NCI-H226 (cell line): Measurements from ENCODE around the gene CACNA1H.

Experiments
- DNase-seq: peaks from one replicate; pipeline ENCODE4 v3.0.0-alpha.2; 2015

The CACNA1H gene

DNA sequence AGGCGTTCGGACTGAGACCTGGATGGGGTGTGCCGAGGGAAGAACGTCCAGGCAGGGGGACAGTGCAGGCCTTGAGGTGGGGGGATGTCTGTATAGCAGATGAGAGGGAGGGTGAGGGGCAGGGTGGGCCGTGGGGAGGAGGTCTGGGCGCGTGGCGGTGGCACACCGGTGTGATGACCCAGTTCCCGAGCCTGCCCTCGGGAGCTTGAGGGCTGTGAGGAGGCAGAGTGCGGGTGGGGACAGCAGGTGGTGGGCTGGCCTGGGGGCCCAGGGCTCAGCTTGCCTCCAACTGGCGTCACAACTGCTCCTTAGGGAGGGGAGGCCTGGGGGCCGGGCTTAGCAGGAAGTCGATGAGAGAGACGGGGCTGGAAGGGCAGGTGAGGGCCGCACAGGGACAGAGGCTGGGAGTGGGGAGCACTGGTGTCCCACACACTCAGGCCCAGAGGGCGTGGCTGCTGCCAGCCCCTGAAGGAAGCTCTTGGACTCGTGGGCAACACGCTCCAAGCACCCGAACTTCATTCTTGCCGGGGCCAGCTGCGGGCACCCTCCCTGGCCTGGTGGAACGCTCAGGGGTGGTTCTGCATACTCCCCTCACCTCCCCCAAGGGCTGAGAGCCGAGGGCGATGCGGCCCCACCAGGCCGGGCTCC, 6.5 kb downstream of the CACNA1H start:
- no peak for DNase-seq

DNA sequence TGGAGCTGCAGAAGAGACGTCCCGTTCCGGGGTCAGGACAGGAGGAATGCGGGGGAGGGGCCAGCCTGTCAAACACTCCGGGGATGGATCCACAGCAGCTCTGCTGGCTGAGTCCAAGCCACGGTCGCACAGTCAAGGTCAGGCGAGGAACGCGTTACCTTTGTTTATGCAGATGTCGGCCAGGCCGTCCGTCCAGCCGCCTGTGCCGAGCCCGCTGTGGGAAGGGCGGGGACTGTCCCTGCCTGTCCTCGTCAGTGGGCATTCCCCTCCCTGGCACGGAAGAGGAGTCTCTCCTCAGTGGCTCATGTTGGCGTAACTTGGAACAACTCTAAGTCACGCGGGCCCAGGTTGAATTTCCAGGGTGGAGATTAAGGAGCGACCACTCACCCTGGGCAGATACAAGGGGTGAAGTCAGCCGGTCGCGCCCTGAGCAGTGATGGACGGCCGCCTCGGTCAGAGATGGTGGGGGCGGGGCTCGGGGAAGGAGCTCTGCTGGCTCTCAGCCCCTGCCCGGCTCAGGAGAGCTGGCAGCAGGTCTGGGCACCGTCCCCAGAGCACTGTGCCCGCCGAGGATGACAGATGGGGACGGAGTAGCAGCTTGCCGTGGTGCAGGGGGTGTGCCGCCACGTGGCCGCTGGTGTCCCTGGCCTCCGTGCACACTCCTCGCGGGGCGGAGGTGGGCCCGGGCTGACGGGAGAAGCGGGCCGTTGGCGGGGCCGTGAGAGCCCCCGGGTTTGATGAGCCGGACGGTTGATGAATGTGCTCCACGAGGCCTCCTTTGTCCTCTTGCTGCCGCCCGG, 7.3 kb downstream of the CACNA1H start:
- DNase-seq: no peak

DNA sequence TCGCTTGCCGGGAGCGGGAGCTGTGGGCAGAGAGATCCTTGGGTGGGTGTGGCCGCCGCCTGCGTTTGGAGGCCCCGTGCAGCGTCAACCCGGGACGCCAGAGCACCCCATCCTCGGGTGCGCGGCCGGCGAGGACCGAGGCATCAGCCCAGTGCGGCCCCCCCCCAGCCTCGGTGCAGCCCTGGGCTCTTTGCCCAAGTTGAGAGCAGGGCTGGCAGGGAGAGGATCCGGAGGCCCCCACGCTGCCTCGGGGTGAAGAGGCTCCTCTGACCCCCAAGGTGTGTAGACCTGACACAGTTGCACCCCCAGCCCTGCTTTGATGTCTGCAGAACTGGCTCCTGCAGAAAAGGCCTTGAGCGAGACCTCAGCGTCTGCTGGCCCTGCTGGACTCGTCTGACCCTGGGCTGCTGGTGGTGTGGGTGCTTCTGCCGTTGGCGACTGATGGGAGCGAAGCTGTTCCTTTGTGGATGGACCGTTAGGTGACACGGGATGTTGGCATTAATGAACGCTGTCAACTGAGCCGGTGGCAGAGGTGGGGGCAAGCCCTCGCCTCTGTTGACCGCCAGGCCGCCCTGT, 8.0 kb downstream of the CACNA1H start:
- no peak for DNase-seq

DNA sequence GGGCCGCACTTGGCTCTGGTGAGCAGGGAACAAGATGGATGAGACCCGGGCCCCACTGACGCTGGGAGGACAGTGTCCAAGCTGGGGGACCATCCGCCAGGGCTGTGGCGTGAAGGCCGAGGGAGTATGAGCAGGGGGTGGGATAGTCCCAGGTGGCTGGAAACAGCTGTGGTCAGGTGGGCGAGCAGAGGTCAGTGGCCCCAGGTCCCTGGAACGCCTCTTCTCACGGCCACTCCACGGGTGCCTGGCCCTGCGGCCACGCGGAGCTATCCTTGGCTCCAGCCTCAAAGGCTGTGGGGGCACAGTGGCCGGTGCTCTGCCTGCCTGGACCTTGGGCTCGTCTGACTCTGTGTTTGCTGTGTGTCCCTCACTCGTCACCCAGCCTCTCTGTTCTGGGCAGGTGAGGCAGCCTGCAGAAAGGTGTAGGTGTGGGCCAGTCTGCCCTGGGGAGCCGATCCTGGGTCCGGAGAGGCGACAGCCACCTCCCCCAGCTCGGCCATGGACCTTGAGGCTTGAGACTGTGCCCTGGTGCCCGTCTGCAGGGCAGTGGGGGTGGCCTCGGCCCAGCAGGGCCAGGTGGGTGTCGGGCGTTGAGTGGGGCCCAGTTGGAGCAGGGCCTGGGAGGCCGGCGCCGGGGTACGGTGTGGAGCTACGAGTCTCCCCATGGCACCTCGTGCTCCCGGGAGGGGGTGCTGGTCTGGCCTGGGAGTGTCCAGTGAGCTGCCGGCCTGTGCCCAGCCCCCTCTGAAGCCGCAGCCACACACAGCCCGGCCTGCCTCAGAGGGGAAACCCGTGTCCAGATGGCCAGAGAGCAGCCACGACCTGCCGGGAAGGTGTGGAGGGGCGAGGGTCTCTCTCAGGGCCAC, 10.0 kb downstream of the CACNA1H start:
- DNase-seq: no peak

DNA sequence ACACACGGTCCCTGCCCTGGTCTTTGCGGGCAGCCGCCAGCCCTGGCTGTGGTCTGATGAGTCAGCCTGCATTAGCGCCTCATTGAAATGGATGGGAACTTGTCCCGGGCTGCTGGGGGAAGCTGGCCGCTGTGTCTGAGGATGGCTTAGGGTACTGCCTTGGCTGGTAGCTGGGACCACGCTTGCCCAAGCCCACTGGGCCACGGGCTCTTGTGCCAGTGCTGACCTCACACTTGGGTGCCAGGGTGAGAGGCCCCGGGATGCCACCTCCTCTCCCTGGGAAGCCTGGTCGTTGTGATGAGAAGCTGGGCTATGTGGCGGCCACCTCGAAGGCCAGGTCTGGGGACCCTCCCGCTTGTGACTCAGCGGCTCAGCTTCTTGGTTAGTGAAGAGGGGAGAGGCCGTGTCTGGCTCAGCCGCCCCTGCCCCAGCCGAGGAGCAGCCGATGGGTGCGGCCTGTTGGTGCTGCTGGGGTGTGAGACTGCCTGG, 10.7 kb downstream of the CACNA1H start:
- DNase-seq: no peak

DNA sequence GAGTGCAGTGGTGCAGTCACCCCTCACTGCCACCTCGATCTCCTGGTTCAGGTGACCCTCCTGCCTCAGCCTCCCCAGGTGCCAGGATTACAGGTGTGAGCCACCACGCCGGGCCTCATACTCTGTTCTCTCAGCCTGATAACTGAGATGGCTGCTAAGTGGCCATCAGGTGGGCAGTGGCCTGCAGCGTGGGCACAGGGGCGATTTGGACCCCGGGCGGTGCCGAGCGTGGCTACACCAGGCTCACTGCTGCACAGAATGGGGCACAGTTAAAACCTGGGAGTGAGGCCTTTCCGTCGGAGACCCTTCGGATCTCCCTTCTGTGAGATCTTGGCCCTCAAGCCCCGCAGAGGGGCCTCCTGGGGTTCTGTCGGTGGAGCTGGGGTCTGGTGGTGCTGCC, 11.5 kb downstream of the CACNA1H start:
- DNase-seq: no peak

DNA sequence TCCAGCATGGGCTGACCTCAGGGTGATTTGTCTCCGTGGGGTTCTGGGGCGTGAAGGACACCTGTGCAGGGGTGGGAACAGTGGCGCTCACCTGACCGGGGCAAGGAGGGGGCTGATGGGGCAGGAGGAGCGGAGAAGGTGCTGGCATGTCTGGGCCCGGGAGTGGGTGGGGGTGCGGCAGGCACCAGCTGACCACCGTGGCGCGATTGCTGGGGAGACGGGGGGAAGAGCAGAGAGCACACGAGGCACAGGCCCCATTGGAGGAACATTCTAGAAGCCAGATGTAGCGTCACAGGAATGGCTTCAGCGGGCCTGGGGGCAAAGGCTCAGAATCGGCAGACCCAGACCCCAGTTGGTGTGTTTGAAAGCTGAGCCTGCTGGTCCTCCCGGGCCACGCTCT, 12.1 kb downstream of the CACNA1H start:
- no peak for DNase-seq

DNA sequence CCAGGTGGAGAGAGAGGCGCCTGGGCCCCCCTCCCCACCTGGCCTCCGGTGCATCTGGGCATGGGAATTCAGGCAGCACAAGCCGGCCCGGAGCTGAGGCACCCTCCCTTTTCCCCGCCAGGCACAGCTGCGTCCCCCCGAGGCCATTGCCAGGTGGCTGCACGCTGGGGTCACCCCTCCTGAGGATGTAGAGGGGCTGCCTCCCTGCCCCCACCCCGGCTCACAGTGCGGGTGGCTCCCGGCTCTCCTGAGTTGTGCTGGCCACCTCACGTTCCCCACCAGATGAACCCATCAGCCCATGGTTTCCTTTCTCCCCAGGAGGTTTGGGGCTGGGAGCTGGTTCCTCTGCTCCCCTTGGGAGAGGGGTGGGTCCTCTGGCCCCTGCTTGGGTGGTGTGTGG, 12.6 kb downstream of the CACNA1H start:
- no peak for DNase-seq

DNA sequence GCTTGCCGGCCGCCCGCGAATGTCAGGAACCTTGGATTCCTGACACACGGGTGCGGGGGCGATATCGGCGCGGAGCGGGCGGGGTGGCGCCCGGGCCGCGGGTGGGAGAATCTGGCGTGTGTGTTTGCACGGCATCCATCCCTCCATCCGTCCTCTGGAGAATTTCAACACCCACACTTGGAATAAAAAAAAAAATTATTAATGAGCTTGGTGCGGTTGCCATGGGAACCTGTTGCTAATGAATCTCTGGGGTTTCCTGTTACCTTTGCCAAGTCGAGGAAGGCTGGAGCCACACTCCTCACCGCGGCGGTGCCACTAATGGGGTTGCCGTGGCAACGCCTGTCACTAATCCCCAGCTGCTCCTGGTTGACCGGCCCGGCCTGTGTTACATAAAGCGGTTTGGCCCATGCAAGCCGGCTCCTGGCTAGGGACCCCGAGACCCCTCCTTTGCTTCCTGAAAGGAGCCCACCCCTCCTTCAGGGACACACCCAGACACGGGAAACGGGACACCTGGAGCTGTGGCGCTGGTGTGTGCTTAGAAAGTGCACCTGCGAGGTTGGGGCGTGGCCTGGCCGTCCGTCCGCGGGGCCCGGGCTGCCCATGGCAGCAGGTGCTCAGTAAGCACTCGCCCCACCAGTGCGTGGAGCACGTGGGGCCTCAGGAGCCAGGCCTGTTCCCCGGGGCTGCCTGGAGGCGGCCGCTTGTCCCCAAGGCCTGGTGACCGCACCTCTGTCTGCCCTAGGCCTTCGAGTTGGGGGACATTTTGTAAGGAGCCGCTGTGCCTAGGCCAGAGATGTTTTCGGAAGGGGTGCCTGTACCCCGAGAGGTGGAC, 14.6 kb downstream of the CACNA1H start:
- DNase-seq: no peak

DNA sequence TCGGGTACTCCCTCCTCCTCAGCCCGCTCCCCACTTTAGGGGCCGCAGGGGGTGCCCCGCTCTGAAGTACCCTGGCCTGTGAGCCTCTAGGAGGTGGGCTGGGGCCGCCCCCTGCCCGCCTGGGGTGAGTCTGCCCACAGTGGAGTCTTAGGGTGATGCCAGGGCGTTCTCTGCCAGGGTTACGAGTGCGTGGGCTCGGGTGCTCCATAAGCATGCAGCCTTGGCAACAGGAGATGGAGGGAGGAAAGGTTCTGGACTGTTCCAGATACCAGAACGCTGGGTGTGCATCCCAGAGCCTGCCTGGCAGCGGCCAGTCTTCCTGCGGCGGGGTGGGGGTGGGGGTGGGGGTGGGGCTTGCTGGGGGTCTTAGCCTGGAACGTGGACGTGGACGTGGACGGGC, 15.9 kb downstream of the CACNA1H start:
- DNase-seq: no peak

DNA sequence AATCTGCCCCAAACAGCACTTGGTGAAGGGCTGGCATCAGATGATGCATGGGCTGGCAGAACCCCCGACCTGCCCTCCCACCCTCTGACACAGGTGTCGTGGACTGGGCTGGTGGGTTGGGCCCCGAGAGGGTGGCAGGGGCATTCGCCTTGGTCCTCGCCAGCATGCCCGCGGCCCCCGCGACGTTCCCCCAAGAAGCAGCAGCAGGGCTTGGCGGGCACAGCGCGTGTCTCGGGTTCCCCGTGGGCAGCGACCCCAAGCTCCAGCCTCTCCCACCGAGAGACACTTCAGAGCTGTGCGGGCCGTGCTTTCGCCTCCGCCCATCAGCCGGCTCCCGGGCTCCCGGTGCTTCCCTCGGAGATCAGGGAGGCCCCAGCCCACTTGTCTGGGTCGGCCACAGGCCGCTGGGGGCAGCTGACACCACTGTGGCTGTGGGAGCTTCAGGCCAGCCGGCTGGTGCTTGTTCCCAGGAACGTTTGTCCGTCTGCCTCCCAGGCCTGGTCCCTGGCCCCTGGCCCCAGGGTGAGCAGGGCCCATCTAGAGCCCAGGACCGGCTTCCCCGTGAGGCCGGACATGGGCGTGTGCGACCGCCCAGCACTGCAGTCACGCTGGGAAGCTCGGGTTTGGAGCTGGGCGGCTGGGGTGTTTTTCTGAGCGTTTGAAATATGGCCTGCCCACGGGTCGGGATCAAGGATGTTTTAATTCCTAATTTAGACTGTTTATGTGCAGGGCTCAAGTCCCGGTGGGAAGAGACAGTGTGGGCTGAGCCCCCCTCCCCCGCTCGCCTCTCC, 16.6 kb downstream of the CACNA1H start:
- no peak for DNase-seq

DNA sequence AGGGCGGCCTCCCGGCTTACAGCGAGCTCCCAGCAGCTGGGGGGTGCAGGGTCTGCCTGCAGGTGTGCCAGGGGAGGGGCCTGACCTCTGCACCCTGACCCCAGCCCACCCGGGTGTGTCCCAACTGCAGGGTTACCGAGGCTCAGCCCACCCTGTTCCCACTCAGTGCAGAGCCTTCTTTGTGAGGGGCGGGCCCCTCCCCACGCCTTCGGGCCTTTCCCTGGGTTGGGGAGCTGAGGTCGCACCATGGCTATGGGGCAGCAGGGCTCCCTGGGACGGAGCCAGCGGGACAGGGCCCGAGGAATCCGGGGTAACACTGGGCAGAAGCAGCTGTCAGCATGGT, 17.1 kb downstream of the CACNA1H start:
- no peak for DNase-seq

DNA sequence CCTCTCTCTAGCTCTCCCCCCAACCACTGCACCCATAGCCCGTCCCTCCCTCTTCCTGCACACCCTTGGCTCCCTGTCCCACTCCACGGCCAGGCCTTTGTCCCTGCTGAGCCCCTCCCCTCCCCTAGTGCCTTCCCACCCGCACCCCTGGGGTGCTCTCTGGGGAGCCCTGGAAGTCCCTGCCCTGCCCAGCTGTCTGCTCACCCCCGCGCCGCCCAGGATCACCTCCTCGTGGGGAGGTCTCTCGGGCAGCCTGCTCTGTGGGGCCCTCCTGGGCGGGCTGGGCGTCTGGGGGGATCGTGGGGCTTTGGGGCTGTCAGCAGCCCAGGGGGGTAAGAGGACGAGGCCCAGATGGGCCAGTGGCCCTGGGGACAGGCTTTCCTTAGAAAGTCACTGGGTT, 18.1 kb downstream of the CACNA1H start:
- no peak for DNase-seq

DNA sequence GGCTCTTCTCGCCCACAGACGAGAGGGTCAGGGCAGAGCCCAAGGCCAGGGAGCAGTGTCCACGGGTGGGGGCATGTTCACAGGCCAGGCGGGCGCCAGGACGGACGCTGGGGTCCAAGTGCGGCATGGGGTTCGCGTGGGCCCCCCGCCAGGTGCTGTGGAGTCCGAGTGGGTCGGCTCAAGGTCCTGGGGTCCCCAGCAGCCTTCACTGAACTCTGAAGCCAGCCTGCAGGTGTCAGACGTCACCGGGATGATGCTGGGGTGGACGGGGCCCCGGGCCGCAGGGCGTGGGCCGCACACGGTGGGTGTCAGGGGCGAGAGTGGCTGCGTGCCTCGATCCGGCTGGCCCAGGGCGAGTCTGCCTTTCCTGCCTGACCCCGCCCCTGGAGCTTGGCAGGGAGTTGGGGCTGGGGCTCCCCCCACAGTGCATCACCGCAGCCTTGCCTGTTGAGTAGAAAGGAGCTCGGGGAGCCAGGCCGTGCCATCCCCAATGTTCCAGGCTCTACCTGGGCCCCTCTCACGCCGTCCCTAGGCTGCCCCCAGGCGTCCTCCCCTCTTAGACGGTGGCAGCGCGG, 19.0 kb downstream of the CACNA1H start:
- DNase-seq: no peak

DNA sequence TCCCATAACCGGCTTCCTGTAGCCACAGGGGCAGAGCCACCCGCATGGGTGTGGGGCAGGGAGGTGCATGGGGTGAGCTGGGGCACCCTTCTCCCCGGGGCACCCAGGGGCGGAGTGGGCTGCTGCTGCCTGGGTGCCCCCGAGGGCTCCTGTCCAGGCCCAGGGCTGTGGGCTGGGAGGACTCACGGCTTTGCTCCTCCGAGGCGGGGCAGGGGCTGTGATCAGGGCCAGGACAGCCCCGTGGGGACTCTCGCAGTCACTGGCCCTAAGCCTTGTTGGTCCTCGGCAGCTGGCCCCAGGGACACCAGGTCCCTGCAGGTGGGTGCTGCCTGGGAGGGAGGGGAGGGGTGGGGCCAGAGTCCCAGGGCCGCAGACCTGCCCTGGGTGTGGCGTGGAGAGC, 19.7 kb downstream of the CACNA1H start:
- no peak for DNase-seq

DNA sequence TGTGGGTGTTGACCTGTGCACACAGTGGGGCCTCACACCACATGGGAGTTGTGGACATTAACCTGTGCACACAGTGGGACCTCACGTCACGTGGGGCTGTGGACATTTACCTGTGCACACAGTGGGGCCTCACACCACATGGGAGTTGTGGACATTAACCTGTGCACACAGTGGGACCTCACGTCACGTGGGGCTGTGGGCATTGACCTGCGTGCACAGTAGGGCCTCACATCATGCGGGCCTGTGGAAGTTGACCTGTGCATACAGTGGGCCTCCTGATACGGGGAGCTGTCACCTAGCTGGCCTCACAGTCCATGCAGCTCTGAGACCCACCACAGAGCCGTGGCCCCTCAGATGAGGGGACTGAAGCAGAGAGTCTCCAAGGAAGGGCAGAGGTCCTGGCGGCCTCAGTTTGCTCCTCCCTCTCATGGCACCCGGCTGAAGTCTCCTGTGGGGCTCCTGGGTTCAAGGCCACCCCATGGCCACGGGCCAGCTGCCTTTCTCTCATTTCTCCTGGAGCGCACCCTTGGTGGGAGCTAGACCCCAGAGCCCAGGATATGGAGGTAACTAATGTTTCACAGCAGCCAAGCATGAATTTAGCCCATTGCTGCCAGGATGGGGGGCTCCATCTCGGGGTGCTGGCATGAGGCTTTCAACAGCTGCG, 21.0 kb downstream of the CACNA1H start:
- DNase-seq: no peak

DNA sequence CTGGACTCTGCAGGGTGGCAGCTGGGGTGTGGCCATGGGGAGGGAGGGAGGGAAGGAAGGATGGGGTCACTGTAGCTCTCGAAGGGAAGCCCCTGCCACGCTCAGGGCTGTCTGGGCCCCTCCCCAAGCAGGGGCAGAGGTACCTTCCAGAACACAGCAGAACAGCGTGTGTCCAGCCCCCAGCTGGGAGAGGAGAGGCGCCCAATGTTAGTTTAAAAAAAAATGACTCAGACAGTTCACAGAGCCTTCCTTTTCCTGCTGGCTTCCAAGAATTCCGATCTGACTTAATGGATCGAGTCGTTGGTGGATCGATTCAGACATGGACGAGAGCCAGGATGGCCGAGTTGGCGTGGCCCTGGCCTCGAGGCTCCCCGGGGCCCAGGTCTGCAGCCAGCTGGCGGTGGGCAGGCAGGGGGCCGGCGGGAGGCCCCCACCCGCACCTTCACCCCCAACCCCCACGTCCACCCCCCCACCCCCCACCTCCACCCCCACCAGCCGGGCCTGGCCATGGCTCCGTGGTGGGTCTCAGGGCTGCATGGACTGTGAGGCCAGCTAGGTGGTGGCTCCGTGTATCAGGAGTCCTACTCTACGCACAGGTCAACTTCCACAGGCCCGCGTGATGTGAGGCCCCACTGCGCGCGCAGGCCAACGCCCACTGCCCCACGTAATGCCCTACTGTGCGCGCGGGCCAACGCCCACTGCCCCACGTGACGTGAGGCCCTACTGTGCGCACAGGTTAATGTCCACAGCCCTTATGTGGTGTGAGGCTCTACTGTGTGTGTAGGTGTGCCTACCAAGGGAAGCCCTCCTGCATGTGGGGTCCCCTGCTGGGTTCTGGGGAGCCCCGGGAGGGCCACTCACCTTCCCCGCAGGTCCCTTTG, 21.8 kb downstream of the CACNA1H start:
- no peak for DNase-seq

DNA sequence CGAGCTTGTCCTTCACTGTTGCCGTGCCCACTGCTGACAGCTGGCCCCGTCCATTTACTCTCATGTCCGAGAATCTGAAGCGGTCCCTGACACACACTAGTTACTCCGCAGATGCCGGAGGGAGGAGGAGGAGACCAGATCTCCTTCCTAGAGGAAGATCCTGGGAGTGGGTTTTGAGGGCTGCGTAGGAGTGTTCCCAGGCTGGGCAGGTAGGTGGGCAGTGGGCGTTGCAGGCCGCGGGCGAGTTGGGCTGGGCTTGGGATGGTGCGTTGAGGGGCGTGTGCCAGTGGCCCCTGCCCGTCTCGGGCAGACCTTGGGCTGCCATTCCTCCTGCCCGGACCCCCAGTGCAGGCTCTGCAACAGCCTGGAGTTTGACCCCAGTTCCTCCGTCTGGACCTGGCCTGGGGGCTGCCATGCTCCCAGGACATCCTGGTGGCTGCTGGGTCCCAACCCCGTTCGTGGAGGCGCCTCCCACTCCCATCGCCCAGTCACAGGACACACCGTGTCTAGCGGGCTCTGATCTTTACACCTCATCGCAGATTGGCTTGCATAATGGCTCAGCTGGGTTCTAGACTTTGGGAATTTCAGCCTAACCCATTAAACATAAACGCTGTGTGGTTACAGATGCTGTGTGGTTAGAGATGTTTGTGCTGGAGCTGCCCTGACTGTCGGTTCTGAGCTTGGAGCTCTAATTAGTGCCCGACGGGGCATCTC, 22.8 kb downstream of the CACNA1H start:
- DNase-seq: no peak
